Adrenal gland (tissue), 12 donors: ENCODE data around the gene MAGEL2. TPM values are rescaled to one million over a fixed set of nuclear protein-coding genes. Genes with fewer than 3 reads are reported as not detected.

Source experiments
- DNase-seq, 7 donors: peaks; one replicate each; pipeline ENCODE4 v3.0.0-alpha.2; 2019 to 2020
- H3K27ac ChIP-seq, 5 donors: fragments of 200-600 bp; sonication (generic) in 4 of 5; 1 replicate in 3 of 5; 2 replicates in 2 of 5; pipeline versions ENCODE4 v1.5.1 to v1.8.0; 2016 to 2020; ENCODE audit warnings: mild to moderate bottlenecking in 1 of 5
- H3K27me3 ChIP-seq: fragments of 200-600 bp; 2 replicates; pipeline ENCODE4 v1.8.0; 2021
- H3K36me3 ChIP-seq, 2 donors: fragments of 200-600 bp; replicated peaks in 1 of 2; 1 replicate in 1 of 2; 2 replicates in 1 of 2; pipeline versions ENCODE4 v1.5.1 to v1.8.0; 2018 to 2022
- H3K4me1 ChIP-seq, 2 donors: fragments of 200-600 bp; replicated peaks in 1 of 2; 1 replicate in 1 of 2; 2 replicates in 1 of 2; pipeline versions ENCODE4 v1.5.1 to v1.8.0; 2018 to 2021
- H3K4me3 ChIP-seq, 4 donors: fragments of 200-600 bp; sonication (generic) in 3 of 4; one replicate each; pipeline ENCODE4 v1.5.1; 2016 to 2018
- H3K9me3 ChIP-seq, 3 donors: fragments of 200-600 bp; sonication (generic) in 1 of 3; replicated peaks in 1 of 3; 1 replicate in 2 of 3; 2 replicates in 1 of 3; pipeline versions ENCODE4 v1.5.1 to v1.8.0; 2016 to 2021
- POLR2A ChIP-seq, 2 donors: fragments of 450-650 bp; IDR thresholded peaks; one replicate each; pipeline ENCODE4 v1.6.1; 2017; ENCODE audit warnings: antibody characterized with exemption in 2 of 2, mild to moderate bottlenecking in 2 of 2, moderate library complexity in 1 of 2
- WGBS, 4 donors: extraction: QIAGEN DNeasy Blood & Tissue Kit in 2 of 4; methylation state at CpG; one replicate each; pipeline versions ENCODE4 v1.1.5 to v1.1.7; 2013 to 2017; 5-methylcytosine and 5-hydroxymethylcytosine counted together
- intact Hi-C, 2 donors: fragments of 100-400 bp; cut with DNase I; formaldehyde crosslinking; loops; one replicate each; pipeline versions ENCODE4 v1.14.1 to v1.15.0; 2022 to 2023
- polyA plus RNA-seq, 3 donors: library from polyadenylated mRNA; stranded (reverse); fragments of 200-250 nt in 2 of 3; fragments of 350-450 nt in 1 of 3; fragmentation: Illumina TruSeq in 1 of 3; extraction: RNeasy Lipid Tissue Mini Kit (QIAGEN cat#74804) in 1 of 3; gene quantifications; one replicate each; pipeline ENCODE4 v1.2.3, GENCODE V29; 2013 to 2014
- total RNA-seq, 9 donors: library from RNA; depleted of rRNA in 4 of 9; stranded (reverse); fragments of >200 nt in 4 of 9; fragments of 120-200 nt in 1 of 9; fragmentation: NEBNext Ultra II Directional in 1 of 9; extraction: Animal tissue kit (Norgen Biotek cat#: 25700) in 1 of 9; gene quantifications; one replicate each; pipeline versions ENCODE4 v1.1.0 to v1.2.4, GENCODE V29; 2013 to 2023
- TF ChIP-seq, protein P1 (sequence below), 6 experiments: fragments of 450-650 bp in 4 of 6; fragments of 200-600 bp in 2 of 6; sonication (generic) in 1 of 6; IDR thresholded peaks; 1 replicate in 5 of 6; 2 replicates in 1 of 6; pipeline versions ENCODE4 v1.5.1 to v1.8.0; 2016 to 2021; ENCODE audit warnings: antibody characterized with exemption in 6 of 6, mild to moderate bottlenecking in 2 of 6, moderate library complexity in 1 of 6
- donor health status: healthy with polysubstance abuse.
- donor health status: Bipolar disorder and iron deficiency.
- donor health status: DM: yes; HTN: yes; CAD: no.
- donor health status: DM: no; HTN: no; CAD: no.
- donor health status: DM: no; HTN: no; CAD: no.
- donor health status: DM: yes; HTN: yes; CAD: no.

MAGEL2 gene
- total and polyA plus RNA-seq, 12 donors = 0.12 to 16.2 (median 0.39) TPM; not detected in 2

DNA sequence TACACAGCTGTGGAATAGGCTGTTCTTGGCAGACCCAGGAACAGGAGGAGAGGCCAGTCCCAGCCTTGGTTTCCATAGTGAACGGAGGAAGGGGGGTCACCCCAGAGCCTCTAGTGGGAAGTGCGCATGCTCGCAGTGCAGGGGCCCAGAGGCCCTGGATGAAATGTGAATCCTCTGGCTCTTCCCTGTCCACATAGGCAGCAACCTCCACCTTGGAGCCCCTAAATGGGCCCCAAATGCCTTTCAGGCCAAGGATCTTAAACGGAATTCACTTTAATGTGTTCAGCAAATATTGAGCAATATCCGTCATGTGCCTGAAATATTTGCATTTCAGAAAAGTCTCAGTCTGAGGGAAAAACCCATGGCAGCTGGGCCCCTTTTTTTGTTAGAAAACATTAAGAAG lies 42.8 kb upstream of the MAGEL2 start:
- DNase-seq = peak; percentile 78 to 88 (median 82)
- intact Hi-C loops = no loop called here
- H3K36me3 ChIP-seq = no peaks in the 10 kb centered on the region
- no peaks in the 10 kb centered on the region for H3K9me3 ChIP-seq
- TF ChIP-seq POLR2A (IDR thresholded peaks at IDR 0.05) = no peak
- TF ChIP-seq, protein P1, sequence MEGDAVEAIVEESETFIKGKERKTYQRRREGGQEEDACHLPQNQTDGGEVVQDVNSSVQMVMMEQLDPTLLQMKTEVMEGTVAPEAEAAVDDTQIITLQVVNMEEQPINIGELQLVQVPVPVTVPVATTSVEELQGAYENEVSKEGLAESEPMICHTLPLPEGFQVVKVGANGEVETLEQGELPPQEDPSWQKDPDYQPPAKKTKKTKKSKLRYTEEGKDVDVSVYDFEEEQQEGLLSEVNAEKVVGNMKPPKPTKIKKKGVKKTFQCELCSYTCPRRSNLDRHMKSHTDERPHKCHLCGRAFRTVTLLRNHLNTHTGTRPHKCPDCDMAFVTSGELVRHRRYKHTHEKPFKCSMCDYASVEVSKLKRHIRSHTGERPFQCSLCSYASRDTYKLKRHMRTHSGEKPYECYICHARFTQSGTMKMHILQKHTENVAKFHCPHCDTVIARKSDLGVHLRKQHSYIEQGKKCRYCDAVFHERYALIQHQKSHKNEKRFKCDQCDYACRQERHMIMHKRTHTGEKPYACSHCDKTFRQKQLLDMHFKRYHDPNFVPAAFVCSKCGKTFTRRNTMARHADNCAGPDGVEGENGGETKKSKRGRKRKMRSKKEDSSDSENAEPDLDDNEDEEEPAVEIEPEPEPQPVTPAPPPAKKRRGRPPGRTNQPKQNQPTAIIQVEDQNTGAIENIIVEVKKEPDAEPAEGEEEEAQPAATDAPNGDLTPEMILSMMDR (IDR thresholded peaks at IDR 0.05) = no peak
- H3K27me3 ChIP-seq = no peaks in the 10 kb centered on the region
- peaks cover 0 to 3% of the 10 kb centered on the region in 2 donors for H3K4me1 ChIP-seq
- H3K4me3 ChIP-seq = no peak overlapping the region
- peak overlapping the region in 2 of 5 donors; percentile 44 to 71 for H3K27ac ChIP-seq
- WGBS, 4 donors = 33 to 56% (median 50%) methylated on average over 5 of the region's 5 CpGs

DNA sequence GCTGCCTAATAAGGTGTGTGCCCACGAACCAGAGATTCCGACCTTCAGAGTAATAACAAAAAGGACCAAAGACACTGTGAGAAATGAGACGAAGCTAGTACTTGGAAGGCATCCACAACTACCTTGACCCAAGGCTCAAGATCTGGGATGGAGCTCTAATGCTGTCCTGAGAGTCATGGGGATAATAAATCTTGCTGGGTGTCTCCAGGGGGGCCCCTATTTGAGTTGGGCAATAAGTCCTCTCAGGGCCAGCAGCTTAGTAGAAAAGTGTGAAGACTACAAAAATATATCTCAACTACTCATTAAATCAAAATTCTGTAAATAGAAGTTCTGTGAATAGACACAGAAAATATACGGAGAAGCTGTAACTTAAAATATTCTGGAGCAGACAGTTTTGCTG lies 42.3 kb upstream of the MAGEL2 start:
- TF ChIP-seq, protein P1 (IDR thresholded peaks at IDR 0.05) = no peak
- no peak for TF ChIP-seq POLR2A (IDR thresholded peaks at IDR 0.05)
- no peaks in the 10 kb centered on the region for H3K36me3 ChIP-seq
- DNase-seq = no peak
- WGBS, 4 donors = 42 to 52% (median 45%) methylated on average over 4 of the region's 4 CpGs
- no peaks in the 10 kb centered on the region for H3K27me3 ChIP-seq
- H3K4me1 ChIP-seq = peaks cover 0 to 3% of the 10 kb centered on the region in 2 donors
- intact Hi-C loops = no loop called here
- no peaks in the 10 kb centered on the region for H3K9me3 ChIP-seq
- H3K4me3 ChIP-seq = no peak overlapping the region
- H3K27ac ChIP-seq = peak overlapping the region in 2 of 5 donors; percentile 27 to 71

DNA sequence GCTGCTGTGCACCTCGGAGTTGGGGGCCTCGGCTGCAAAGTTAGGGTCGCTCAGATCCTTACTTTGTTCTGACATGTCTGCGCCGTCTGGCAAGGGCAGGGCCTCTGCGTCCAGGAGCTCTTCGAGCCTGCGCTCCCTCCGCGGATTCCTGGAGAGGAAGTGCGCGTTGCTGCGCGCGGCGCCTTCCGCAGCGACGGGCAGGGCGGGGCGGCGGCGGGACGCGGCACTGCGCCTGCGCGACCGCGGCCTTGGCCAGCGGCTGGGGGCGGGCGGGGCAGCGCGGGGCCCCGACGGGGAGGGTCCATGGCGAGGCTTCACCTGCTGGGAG lies 39.4 kb upstream of the MAGEL2 start, which contains the start of gene NDN:
NDN (minus strand) TSS at position 163 of the 328 bp plus-strand sequence; CDS start at position 75, 88 bp downstream.
- peaks cover 0 to 3% of the 10 kb centered on the region in 2 donors for H3K4me1 ChIP-seq
- H3K27me3 ChIP-seq = no peaks in the 10 kb centered on the region
- no peaks in the 10 kb centered on the region for H3K9me3 ChIP-seq
- peak; percentile 39 to 63 (median 51) for DNase-seq
- intact Hi-C loops = no loop called here
- TF ChIP-seq POLR2A (IDR thresholded peaks at IDR 0.05) = peak in 1 of 2 donors; percentile 40
- TF ChIP-seq, protein P1 (IDR thresholded peaks at IDR 0.05) = no peak
- H3K4me3 ChIP-seq = peak within 1 kb of the TSS in 3 of 4 donors; percentile 3 to 71 (median 26)
- H3K27ac ChIP-seq = peak within 1 kb of the TSS in 2 of 5 donors; percentile 57 to 79
- 18 to 26% (median 20%) methylated on average over 5 to 38 of the region's 38 CpGs for WGBS, 4 donors
- H3K36me3 ChIP-seq = no peaks in the 10 kb centered on the region

DNA sequence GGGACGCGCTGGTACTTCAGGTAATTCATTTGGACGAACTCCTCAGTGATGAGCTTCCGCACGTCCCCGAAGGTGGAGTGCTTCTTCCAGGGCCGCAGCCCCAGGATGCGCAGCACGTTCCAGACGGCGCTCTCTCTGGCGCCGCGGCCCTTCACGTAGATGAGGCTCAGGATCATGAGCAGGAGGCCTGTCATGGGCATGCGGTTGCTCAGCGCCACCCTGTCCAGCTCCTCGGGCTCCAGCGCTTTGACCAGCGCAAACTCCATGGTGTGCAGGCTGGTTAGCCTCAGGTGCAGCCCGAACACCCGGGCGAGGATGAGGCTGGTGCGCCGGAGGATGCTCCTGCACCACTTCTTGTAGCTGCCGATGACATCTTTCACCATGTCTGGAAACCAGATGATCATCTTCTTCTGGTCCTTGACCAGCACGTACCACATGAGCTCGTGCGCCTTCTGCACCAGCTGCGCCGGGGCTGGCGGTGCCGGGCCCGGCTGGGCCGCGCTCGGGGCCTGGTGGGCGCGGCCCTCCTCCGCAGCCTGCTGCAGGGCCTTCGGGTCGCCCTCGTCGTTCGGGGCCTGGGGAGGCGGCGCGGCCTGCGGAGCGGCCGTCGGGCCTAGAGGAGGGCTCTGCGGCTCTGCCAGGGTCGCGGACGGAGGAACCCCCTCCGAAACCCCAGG lies 38.9 kb upstream of the MAGEL2 start:
- intact Hi-C loops = no loop called here
- DNase-seq = peak in 2 of 7 donors; percentile 3 to 8
- H3K4me1 ChIP-seq = peaks cover 0 to 3% of the 10 kb centered on the region in 2 donors
- peak overlapping the region in 3 of 4 donors; percentile 3 to 71 (median 26) for H3K4me3 ChIP-seq
- no peaks in the 10 kb centered on the region for H3K9me3 ChIP-seq
- H3K27ac ChIP-seq = peak overlapping the region in 2 of 5 donors; percentile 57 to 79
- TF ChIP-seq, protein P1 (IDR thresholded peaks at IDR 0.05) = no peak
- TF ChIP-seq POLR2A (IDR thresholded peaks at IDR 0.05) = no peak
- no peaks in the 10 kb centered on the region for H3K27me3 ChIP-seq
- 33 to 52% (median 43%) methylated on average over 7 to 57 of the region's 57 CpGs for WGBS, 4 donors
- no peaks in the 10 kb centered on the region for H3K36me3 ChIP-seq
